ENCODE data around the gene ENKUR. TPM values are rescaled to one million over a fixed set of nuclear protein-coding genes. Genes with fewer than 3 reads are reported as not detected.

The ENKUR gene
- total RNA-seq, 1 experiment from 2014 or later: not detected

GRCh38 chr10:25056726-25057125 is 40.8 kb upstream of the ENKUR start:
- H3K4me2 ChIP-seq (ENCODE audit: low read depth, low read length, poor library complexity, severe bottlenecking): no peak overlapping the region
- H3K36me3 ChIP-seq (ENCODE audit: insufficient read depth, low read length): no peaks in the 10 kb centered on the region
- no peaks in the 10 kb centered on the region for H4K20me1 ChIP-seq (ENCODE audit: insufficient read depth, low read depth, low read length)
- H3K9me3 ChIP-seq (ENCODE audit: low read length): peaks cover 9% of the 10 kb centered on the region
- no peaks in the 10 kb centered on the region for H3K9me2 ChIP-seq (replicated peaks; ENCODE audit: insufficient read depth, low read length)
- no peak overlapping the region for H3K4me3 ChIP-seq (ENCODE audit: low read length)
- no peak for DNase-seq
- no peaks in the 10 kb centered on the region for H3K4me1 ChIP-seq (ENCODE audit: low read length)
- H2AFZ ChIP-seq (ENCODE audit: low read length): no peak overlapping the region
- H3K9ac ChIP-seq (ENCODE audit: low read length): no peak overlapping the region
- no peaks in the 10 kb centered on the region for H3K27me3 ChIP-seq (ENCODE audit: low read length)
- H3K79me2 ChIP-seq (ENCODE audit: low read length): no peaks in the 10 kb centered on the region
- no peak overlapping the region for H3K27ac ChIP-seq (ENCODE audit: low read length)

GRCh38 chr10:25052012-25052411 is 36.1 kb upstream of the ENKUR start:
- H3K36me3 ChIP-seq (ENCODE audit: insufficient read depth, low read length): no peaks in the 10 kb centered on the region
- H3K9me2 ChIP-seq (replicated peaks; ENCODE audit: insufficient read depth, low read length): no peaks in the 10 kb centered on the region
- H3K79me2 ChIP-seq (ENCODE audit: low read length): no peaks in the 10 kb centered on the region
- no peak overlapping the region for H3K4me3 ChIP-seq (ENCODE audit: low read length)
- no peaks in the 10 kb centered on the region for H3K27me3 ChIP-seq (ENCODE audit: low read length)
- H3K27ac ChIP-seq (ENCODE audit: low read length): no peak overlapping the region
- no peaks in the 10 kb centered on the region for H3K4me1 ChIP-seq (ENCODE audit: low read length)
- no peak overlapping the region for H3K4me2 ChIP-seq (ENCODE audit: low read depth, low read length, poor library complexity, severe bottlenecking)
- H3K9ac ChIP-seq (ENCODE audit: low read length): no peak overlapping the region
- no peak overlapping the region for H2AFZ ChIP-seq (ENCODE audit: low read length)
- no peaks in the 10 kb centered on the region for H4K20me1 ChIP-seq (ENCODE audit: insufficient read depth, low read depth, low read length)
- H3K9me3 ChIP-seq (ENCODE audit: low read length): peaks cover 11% of the 10 kb centered on the region
- DNase-seq: no peak

- H3K4me3 ChIP-seq (ENCODE audit: low read length): no peak overlapping the region
Measured at GRCh38 chr10:25050402-25050801, 34.4 kb upstream of the ENKUR start.

GRCh38 chr10:25049966-25050365 is 34.0 kb upstream of the ENKUR start:
- no peaks in the 10 kb centered on the region for H3K4me1 ChIP-seq (ENCODE audit: low read length)
- no peaks in the 10 kb centered on the region for H3K27me3 ChIP-seq (ENCODE audit: low read length)
- no peaks in the 10 kb centered on the region for H3K9me2 ChIP-seq (replicated peaks; ENCODE audit: insufficient read depth, low read length)
- no peak overlapping the region for H2AFZ ChIP-seq (ENCODE audit: low read length)
- no peaks in the 10 kb centered on the region for H3K79me2 ChIP-seq (ENCODE audit: low read length)
- no peak overlapping the region for H3K9ac ChIP-seq (ENCODE audit: low read length)
- no peak for DNase-seq
- no peak overlapping the region for H3K4me3 ChIP-seq (ENCODE audit: low read length)
- no peak overlapping the region for H3K27ac ChIP-seq (ENCODE audit: low read length)
- peaks cover 8% of the 10 kb centered on the region for H3K9me3 ChIP-seq (ENCODE audit: low read length)
- H4K20me1 ChIP-seq (ENCODE audit: insufficient read depth, low read depth, low read length): no peaks in the 10 kb centered on the region
- H3K36me3 ChIP-seq (ENCODE audit: insufficient read depth, low read length): no peaks in the 10 kb centered on the region
- H3K4me2 ChIP-seq (ENCODE audit: low read depth, low read length, poor library complexity, severe bottlenecking): no peak overlapping the region

More at GRCh38 chr10:25050402-25050801, 34.4 kb upstream of the ENKUR start:
- Histone ChIP-seq H3K9me3 (ENCODE audit: low read length) (peaks cover 7% of the 10 kb centered on the region), H3K27me3 (ENCODE audit: low read length) (no peaks in the 10 kb centered on the region), H3K27ac (ENCODE audit: low read length) (no peak overlapping the region), H2AFZ (ENCODE audit: low read length) (no peak overlapping the region), H3K4me2 (ENCODE audit: low read depth, low read length, poor library complexity, severe bottlenecking) (no peak overlapping the region), H3K9me2 (replicated peaks; ENCODE audit: insufficient read depth, low read length) (no peaks in the 10 kb centered on the region), H3K9ac (ENCODE audit: low read length) (no peak overlapping the region), H3K4me1 (ENCODE audit: low read length) (no peaks in the 10 kb centered on the region), H4K20me1 (ENCODE audit: insufficient read depth, low read depth, low read length) (no peaks in the 10 kb centered on the region), H3K36me3 (ENCODE audit: insufficient read depth, low read length) (no peaks in the 10 kb centered on the region), H3K79me2 (ENCODE audit: low read length) (no peaks in the 10 kb centered on the region)
- DNase-seq: no peak

DNA sequence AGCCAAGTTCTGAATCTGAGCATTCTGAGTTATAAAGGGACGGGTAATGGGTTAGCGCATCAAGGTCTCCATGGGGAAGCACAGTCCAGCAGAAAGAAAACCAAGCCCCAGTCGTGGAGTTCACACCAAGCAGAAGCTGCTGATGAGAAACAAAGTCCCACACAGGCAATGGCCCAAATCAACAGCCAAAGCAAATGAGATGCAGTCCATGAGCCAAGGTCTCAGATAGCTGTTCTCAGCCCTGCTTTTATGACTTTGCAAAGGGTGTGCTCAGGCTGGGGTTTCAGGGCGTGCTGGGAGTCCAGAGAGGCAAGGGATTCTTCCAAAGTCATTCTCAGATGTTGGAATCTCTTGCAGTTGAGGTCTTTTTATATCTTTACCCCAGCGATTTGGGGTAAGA is 32.5 kb upstream of the ENKUR start:
- H3K4me3 ChIP-seq (ENCODE audit: low read length): no peak overlapping the region

DNA sequence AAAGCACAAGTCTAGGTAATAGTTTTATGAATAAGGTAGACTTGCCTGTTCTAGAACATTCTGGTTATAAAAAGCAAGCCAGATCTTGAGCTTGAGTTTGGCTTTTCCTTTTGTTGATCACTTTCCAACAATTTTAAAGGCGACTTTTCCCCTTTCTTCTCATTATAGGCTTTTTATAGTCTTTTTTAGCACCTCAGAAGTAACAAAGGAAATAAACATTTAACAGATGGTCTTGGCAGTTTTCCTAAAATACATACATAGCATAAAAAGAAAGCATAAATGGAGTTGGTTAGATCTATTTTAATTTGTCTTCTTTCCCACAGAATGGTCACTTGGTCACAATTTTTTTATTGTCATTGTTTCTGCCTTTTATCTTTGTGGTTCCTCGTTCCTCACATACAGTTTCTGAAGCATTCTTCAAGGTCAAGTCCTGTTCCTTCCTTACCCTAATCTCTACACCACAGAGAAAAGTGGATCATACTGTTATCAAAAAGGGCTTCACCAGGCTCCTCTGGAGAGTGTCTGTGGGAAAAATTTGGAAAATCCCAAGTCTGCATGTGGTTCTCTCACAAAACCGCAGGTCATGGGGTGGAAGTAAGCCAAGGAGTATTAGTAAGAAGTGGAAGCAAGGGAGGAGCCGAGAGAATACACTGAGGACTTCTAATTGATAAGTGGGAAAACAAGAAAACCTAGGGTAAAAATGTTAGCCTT is 31.8 kb upstream of the ENKUR start:
- Histone ChIP-seq H3K9me3 (ENCODE audit: low read length) (peaks cover 14% of the 10 kb centered on the region; the same call in 1 of the 2 replicates), H3K4me2 (ENCODE audit: low read depth, low read length, poor library complexity, severe bottlenecking) (no peak overlapping the region), H3K9me2 (replicated peaks; ENCODE audit: insufficient read depth, low read length) (no peaks in the 10 kb centered on the region), H3K27me3 (ENCODE audit: low read length) (no peaks in the 10 kb centered on the region), H3K27ac (ENCODE audit: low read length) (no peak overlapping the region), H4K20me1 (ENCODE audit: insufficient read depth, low read depth, low read length) (no peaks in the 10 kb centered on the region), H3K79me2 (ENCODE audit: low read length) (no peaks in the 10 kb centered on the region), H3K4me1 (ENCODE audit: low read length) (no peaks in the 10 kb centered on the region), H3K36me3 (ENCODE audit: insufficient read depth, low read length) (no peaks in the 10 kb centered on the region), H3K4me3 (ENCODE audit: low read length) (no peak overlapping the region), H2AFZ (ENCODE audit: low read length) (no peak overlapping the region), H3K9ac (ENCODE audit: low read length) (no peak overlapping the region)
- no peak for DNase-seq

More for the DNA sequence above, 32.5 kb upstream of the ENKUR start:
- no peak overlapping the region for H3K9ac ChIP-seq (ENCODE audit: low read length)
- no peaks in the 10 kb centered on the region for H3K9me2 ChIP-seq (replicated peaks; ENCODE audit: insufficient read depth, low read length)
- no peak for DNase-seq
- H3K36me3 ChIP-seq (ENCODE audit: insufficient read depth, low read length): no peaks in the 10 kb centered on the region
- no peak overlapping the region for H2AFZ ChIP-seq (ENCODE audit: low read length)
- peaks cover 12% of the 10 kb centered on the region; the same call in 1 of the 2 replicates for H3K9me3 ChIP-seq (ENCODE audit: low read length)
- no peak overlapping the region for H3K27ac ChIP-seq (ENCODE audit: low read length)
- H3K27me3 ChIP-seq (ENCODE audit: low read length): no peaks in the 10 kb centered on the region
- H3K79me2 ChIP-seq (ENCODE audit: low read length): no peaks in the 10 kb centered on the region
- no peaks in the 10 kb centered on the region for H4K20me1 ChIP-seq (ENCODE audit: insufficient read depth, low read depth, low read length)
- H3K4me1 ChIP-seq (ENCODE audit: low read length): no peaks in the 10 kb centered on the region
- H3K4me2 ChIP-seq (ENCODE audit: low read depth, low read length, poor library complexity, severe bottlenecking): no peak overlapping the region

DNA sequence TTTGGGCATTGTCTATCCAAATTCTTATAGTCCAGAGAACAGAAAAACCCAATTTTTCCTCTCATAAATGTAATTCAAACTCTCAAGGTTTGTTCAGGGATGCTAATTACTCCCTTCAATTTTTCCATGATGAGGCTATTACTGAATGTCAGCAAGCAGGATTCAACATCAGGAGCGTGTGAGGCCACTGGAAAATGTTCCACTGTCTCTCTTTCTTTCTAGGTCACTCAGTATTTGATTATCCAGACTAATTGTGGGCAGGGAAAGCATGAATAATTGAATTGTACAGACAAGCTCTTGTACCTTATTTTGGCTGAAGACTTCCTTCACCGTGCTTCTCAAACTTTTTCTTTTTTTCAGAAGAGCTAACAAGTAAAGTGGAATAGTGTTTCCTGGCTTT is 31.1 kb upstream of the ENKUR start:
- no peak overlapping the region for H3K4me2 ChIP-seq (ENCODE audit: low read depth, low read length, poor library complexity, severe bottlenecking)
- no peak overlapping the region for H3K9ac ChIP-seq (ENCODE audit: low read length)
- H3K4me1 ChIP-seq (ENCODE audit: low read length): no peaks in the 10 kb centered on the region
- no peak overlapping the region for H3K27ac ChIP-seq (ENCODE audit: low read length)
- H3K9me2 ChIP-seq (replicated peaks; ENCODE audit: insufficient read depth, low read length): no peaks in the 10 kb centered on the region
- H3K4me3 ChIP-seq (ENCODE audit: low read length): no peak overlapping the region
- no peaks in the 10 kb centered on the region for H3K27me3 ChIP-seq (ENCODE audit: low read length)
- H3K79me2 ChIP-seq (ENCODE audit: low read length): no peaks in the 10 kb centered on the region
- no peak overlapping the region for H2AFZ ChIP-seq (ENCODE audit: low read length)
- no peaks in the 10 kb centered on the region for H3K36me3 ChIP-seq (ENCODE audit: insufficient read depth, low read length)
- DNase-seq: no peak
- no peaks in the 10 kb centered on the region for H4K20me1 ChIP-seq (ENCODE audit: insufficient read depth, low read depth, low read length)
- H3K9me3 ChIP-seq (ENCODE audit: low read length): peaks cover 16% of the 10 kb centered on the region; the same call in 1 of the 2 replicates

- H3K4me2 ChIP-seq (ENCODE audit: low read depth, low read length, poor library complexity, severe bottlenecking): no peak overlapping the region
- no peaks in the 10 kb centered on the region for H3K4me1 ChIP-seq (ENCODE audit: low read length)
- no peak overlapping the region for H3K4me3 ChIP-seq (ENCODE audit: low read length)
- H3K79me2 ChIP-seq (ENCODE audit: low read length): no peaks in the 10 kb centered on the region
- peaks cover 16% of the 10 kb centered on the region; the same call in 1 of the 2 replicates for H3K9me3 ChIP-seq (ENCODE audit: low read length)
- no peak for DNase-seq
- H3K27ac ChIP-seq (ENCODE audit: low read length): no peak overlapping the region
- no peaks in the 10 kb centered on the region for H4K20me1 ChIP-seq (ENCODE audit: insufficient read depth, low read depth, low read length)
- H2AFZ ChIP-seq (ENCODE audit: low read length): no peak overlapping the region
- no peaks in the 10 kb centered on the region for H3K36me3 ChIP-seq (ENCODE audit: insufficient read depth, low read length)
- H3K27me3 ChIP-seq (ENCODE audit: low read length): no peaks in the 10 kb centered on the region
- H3K9me2 ChIP-seq (replicated peaks; ENCODE audit: insufficient read depth, low read length): no peaks in the 10 kb centered on the region
- H3K9ac ChIP-seq (ENCODE audit: low read length): no peak overlapping the region
Measured at GRCh38 chr10:25046641-25047040, 30.7 kb upstream of the ENKUR start.

Measured in Karpas-422 (cell line).